K562 treated with DMSO at 1 percent for 24 hours (cell line): Measurements from ENCODE around the gene SNIP1. TPM values are rescaled to one million over a fixed set of nuclear protein-coding genes. Genes with fewer than 3 reads are reported as not detected.

Source experiments
- total RNA-seq: library from RNA; unstranded; fragments of 300-600 nt; gene quantifications from 2 replicates; pipeline ENCODE4 v1.2.3, GENCODE V29; 2022; ENCODE audit warnings: low read depth; ENCODE audit not compliant: insufficient read depth

Gene SNIP1, protein sequence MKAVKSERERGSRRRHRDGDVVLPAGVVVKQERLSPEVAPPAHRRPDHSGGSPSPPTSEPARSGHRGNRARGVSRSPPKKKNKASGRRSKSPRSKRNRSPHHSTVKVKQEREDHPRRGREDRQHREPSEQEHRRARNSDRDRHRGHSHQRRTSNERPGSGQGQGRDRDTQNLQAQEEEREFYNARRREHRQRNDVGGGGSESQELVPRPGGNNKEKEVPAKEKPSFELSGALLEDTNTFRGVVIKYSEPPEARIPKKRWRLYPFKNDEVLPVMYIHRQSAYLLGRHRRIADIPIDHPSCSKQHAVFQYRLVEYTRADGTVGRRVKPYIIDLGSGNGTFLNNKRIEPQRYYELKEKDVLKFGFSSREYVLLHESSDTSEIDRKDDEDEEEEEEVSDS
- 8.9 and 11.2 TPM in 2 replicates for total RNA-seq

DNA sequence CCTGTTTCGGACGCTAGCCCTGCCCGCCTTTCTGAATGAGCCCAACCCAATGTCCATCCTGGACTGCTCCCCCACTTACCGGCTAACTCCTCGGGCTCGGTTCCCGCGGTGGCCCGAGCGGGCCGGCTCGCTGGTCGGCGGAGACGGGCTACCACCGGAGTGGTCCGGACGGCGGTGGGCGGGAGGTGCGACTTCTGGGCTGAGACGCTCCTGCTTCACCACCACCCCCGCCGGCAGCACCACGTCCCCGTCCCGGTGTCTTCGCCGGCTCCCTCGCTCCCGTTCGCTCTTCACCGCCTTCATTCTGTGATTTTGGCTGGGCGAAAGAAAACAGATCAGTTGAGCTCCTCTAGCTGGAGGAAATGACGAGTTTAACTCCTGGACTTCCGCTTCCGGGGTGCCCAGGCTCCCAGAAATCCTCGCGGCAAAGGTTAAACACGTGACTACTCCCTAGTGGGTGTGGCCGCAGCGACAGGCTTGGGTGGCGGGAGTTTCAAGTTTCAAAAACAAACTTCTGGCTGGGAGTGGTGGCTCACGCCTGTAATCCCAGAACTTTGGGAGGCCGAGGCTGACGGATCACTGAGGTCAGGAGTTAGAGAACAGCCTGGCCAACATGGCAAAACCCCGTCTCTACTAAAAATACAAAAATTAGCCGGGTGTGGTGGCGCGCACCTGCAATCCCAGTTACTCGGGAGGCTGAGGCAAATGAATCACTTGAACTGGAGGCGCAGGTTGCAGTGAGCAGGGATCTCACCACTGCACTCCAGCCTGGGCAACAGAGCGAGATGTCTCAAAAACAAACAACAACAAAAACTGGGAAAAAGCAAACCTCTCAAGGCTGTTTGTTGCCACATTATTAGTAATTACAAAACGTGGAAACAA is at the start of gene SNIP1:
TSS of gene SNIP1 (minus strand) at position 367 of the 882 bp plus-strand sequence. CDS start at position 303, 64 bp downstream.

DNA sequence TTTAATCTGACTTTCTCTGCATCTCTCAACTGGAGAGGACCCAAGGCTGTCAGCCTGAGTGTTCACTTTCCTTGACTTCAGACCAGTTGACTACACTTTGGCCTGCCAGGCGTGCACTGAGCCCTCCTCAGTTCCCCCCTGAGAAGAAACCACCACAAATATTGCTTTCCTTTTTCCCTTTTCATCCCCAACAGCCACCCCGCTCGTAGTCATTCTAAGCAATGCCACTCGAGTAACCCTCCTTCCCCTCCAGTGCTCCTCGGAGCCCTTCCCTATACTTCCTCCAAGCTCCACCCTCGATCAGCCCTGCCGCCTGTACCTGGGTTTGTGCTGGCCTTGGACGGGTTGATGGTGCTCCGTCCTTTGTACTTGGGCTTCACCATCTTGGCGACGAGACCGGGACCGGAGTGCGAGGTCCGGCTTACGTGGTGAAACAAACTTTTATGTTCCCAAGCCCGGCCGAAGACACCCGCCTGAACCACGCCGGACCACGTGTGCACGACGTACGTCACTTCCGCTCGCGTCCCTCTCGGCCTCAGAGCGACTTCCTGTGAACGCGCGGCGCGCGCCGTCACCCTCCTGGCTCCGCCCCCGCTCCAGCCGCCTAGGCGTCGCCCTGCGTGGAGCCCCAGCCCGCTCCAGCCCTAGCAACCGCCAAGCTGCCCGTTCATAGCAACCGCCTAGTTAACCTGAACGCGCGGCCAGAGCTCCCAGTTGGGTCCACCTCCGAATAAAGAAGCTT is 41.5 kb upstream of the SNIP1 start, which contains the start of gene GNL2:
TSS of gene GNL2 (minus strand) at position 498 of the 742 bp plus-strand sequence. CDS start at position 383, 115 bp downstream.

GRCh38 chr1:37556712-37557196 is 2.7 kb upstream of the SNIP1 start, which contains the start of gene DNALI1:
Gene DNALI1 (plus strand): TSS chr1:37556940. CDS start chr1:37556995, 55 bp downstream.

GRCh38 chr1:37514350-37515184 is 39.5 kb downstream of the SNIP1 start, which contains the start of gene MEAF6:
Gene MEAF6 (minus strand): TSS chr1:37514766. CDS start chr1:37514746, 20 bp downstream.

Other genes starting within 250 kb of the SNIP1 start
- gene ZC3H12A, start 79.7 kb downstream of the SNIP1 start, total RNA-seq = 32.6 and 33.3 TPM in 2 replicates
- gene MEAF6, start 39.5 kb downstream of the SNIP1 start, total RNA-seq = 51.6 and 70.0 TPM in 2 replicates
- 1.0 and 1.7 TPM in 2 replicates for gene DNALI1, start 2.6 kb upstream of the SNIP1 start, total RNA-seq
- 68.6 and 84.5 TPM in 2 replicates for gene GNL2, start 41.6 kb upstream of the SNIP1 start, total RNA-seq
- not detected in 2 replicates for gene RSPO1, start 80.6 kb upstream of the SNIP1 start, total RNA-seq
- gene CDCA8, start 138.2 kb upstream of the SNIP1 start, total RNA-seq = 83.7 and 89.0 TPM in 2 replicates
- not detected in 2 replicates for gene EPHA10, start 210.8 kb upstream of the SNIP1 start, total RNA-seq
- gene MANEAL, start 239.6 kb upstream of the SNIP1 start, total RNA-seq = 0.86 and 1.2 TPM in 2 replicates